GM19025 (cell line): ENCODE measurements around the gene TP53RK.

Experiments used
- ATAC-seq: cut with Tn5 transposase; IDR thresholded peaks from one replicate; pipeline ENCODE4 v1.9.1; 2021; ENCODE audit warnings: mild to moderate bottlenecking, low read depth, moderate library complexity; ENCODE audit not compliant: unreplicated experiment

The TP53RK gene

GRCh38 chr20:46689082-46689753 is at the start of gene TP53RK:
TSS of gene TP53RK (minus strand) at chr20:46689444. CDS start at chr20:46689414, 30 bp downstream.
- ATAC-seq: peak; percentile 90

- no peak for ATAC-seq
Observed at GRCh38 chr20:46735436-46735835, 46.2 kb upstream of the TP53RK start.

- no peak for ATAC-seq
Observed at GRCh38 chr20:46731770-46732169, 42.5 kb upstream of the TP53RK start.

GRCh38 chr20:46725186-46726165 is 36.2 kb upstream of the TP53RK start:
- no peak for ATAC-seq

GRCh38 chr20:46724343-46724959 is 35.2 kb upstream of the TP53RK start:
- no peak for ATAC-seq

GRCh38 chr20:46723039-46723438 is 33.8 kb upstream of the TP53RK start:
- ATAC-seq: no peak

- ATAC-seq: no peak
Observed at GRCh38 chr20:46722450-46722849, 33.2 kb upstream of the TP53RK start.

GRCh38 chr20:46721476-46721875 is 32.2 kb upstream of the TP53RK start:
- no peak for ATAC-seq

GRCh38 chr20:46720776-46721425 is 31.7 kb upstream of the TP53RK start:
- ATAC-seq: no peak

- no peak for ATAC-seq
Observed at GRCh38 chr20:46720019-46720418, 30.8 kb upstream of the TP53RK start.

- no peak for ATAC-seq
Observed at GRCh38 chr20:46717818-46718541, 28.7 kb upstream of the TP53RK start.

GRCh38 chr20:46715292-46715756 is 26.1 kb upstream of the TP53RK start:
- ATAC-seq: no peak

- no peak for ATAC-seq
Observed at GRCh38 chr20:46713957-46714834, 25.0 kb upstream of the TP53RK start.

- ATAC-seq: no peak
Observed at GRCh38 chr20:46712056-46712636, 22.9 kb upstream of the TP53RK start.

- ATAC-seq: no peak
Observed at GRCh38 chr20:46710153-46710913, 21.1 kb upstream of the TP53RK start.

GRCh38 chr20:46709459-46710152 is 20.4 kb upstream of the TP53RK start, which contains the start of gene SLC2A10:
TSS of gene SLC2A10 (plus strand) at chr20:46709649. CDS start at chr20:46709737, 88 bp downstream.
- ATAC-seq: no peak

- ATAC-seq: no peak
Observed at GRCh38 chr20:46709055-46709458, 19.8 kb upstream of the TP53RK start.
